Astrocyte (in vitro differentiated cells and primary cell): ENCODE data around the gene COPS2.

Experiments used
- EZH2 ChIP-seq: IDR thresholded peaks from 2 replicates; pipeline ENCODE4 v1.6.1; 2012; ENCODE audit warnings: mild to moderate bottlenecking, low read length, inconsistent platforms; ENCODE audit not compliant: insufficient read depth
- TF ChIP-seq, protein P1 (sequence below): IDR thresholded peaks from 2 replicates; pipeline ENCODE4 v1.5.1; 2011; ENCODE audit warnings: low read depth, mild to moderate bottlenecking, inconsistent platforms, low read length, moderate library complexity; ENCODE audit not compliant: insufficient read depth

DNA sequence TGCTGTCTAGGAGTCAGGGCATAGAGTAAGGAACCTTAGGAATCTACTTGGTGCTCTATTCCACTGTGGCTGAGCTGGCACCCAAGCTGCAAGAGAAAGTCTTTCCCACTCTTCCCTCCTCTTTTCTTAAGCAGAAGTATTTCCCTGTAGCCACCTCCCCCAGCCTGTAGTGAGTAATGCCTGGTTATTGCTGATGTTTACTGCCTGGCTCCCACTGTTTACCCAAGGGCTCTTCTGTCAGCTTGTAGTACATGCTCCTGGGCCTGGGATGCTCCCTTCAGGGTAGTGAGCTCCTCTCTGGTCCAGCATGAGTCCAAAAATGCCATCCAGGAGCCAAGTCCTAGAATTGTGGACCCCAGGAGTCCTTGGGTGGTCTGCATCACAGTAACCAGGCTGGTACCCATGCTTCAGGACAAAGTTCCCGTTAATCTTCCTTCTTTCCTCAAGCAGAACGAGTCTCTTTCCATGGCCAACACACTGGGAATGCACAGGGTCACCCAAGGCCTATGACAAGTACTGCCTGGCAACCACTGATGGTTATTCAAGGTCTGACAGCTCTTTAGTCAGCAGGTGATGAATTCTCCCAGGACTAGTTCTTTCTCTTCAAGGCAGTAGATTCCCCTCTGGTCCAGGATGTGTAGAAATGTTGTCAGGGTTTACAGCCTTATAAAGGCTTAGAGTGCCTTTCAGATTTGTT lies 32.3 kb upstream of the COPS2 start:
- TF ChIP-seq, protein P1, sequence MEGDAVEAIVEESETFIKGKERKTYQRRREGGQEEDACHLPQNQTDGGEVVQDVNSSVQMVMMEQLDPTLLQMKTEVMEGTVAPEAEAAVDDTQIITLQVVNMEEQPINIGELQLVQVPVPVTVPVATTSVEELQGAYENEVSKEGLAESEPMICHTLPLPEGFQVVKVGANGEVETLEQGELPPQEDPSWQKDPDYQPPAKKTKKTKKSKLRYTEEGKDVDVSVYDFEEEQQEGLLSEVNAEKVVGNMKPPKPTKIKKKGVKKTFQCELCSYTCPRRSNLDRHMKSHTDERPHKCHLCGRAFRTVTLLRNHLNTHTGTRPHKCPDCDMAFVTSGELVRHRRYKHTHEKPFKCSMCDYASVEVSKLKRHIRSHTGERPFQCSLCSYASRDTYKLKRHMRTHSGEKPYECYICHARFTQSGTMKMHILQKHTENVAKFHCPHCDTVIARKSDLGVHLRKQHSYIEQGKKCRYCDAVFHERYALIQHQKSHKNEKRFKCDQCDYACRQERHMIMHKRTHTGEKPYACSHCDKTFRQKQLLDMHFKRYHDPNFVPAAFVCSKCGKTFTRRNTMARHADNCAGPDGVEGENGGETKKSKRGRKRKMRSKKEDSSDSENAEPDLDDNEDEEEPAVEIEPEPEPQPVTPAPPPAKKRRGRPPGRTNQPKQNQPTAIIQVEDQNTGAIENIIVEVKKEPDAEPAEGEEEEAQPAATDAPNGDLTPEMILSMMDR: no peak
- TF ChIP-seq EZH2: no peak
